IMR-90 (cell line): ENCODE measurements around the gene ABCA7. TPM values are rescaled to one million over a fixed set of nuclear protein-coding genes. Genes with fewer than 3 reads are reported as not detected.

Experiments used
- ATAC-seq: fragments of 200-7000 bp; cut with Tn5 transposase; 2 replicates; pipeline ENCODE4 v1.9.1; 2020; ENCODE audit warnings: low read depth, mild to moderate bottlenecking, moderate library complexity
- BruUV-seq: library from RNA; stranded (reverse); fragments of 400-500 nt; replicated peaks from 2 replicates; lab custom pipeline; 2021; lab: Mats Ljungman, UMichigan
- CTCF ChIA-PET: fragments of 300-600 bp; formaldehyde crosslinking; extraction: SDS; loops from one replicate; lab custom pipeline; 2021; ENCODE audit warnings: antibody characterized with exemption; lab: Yijun Ruan, JAX
- POLR2A ChIA-PET: fragments of 300-600 bp; sonication (Branson Sonifier 250); formaldehyde crosslinking; loops from one replicate; lab custom pipeline; 2022; ENCODE audit warnings: antibody characterized with exemption; ENCODE audit not compliant: unreplicated experiment; lab: Charles Lee
- DNase-seq: peaks from one replicate; pipeline ENCODE4 v3.0.0; 2013
- H2AFZ ChIP-seq: replicated peaks from 2 replicates; pipeline ENCODE3; 2013; ENCODE audit warnings: low read length, mild to moderate bottlenecking; ENCODE audit not compliant: poor library complexity
- H2AK5ac ChIP-seq: 2 replicates; pipeline ENCODE4 v1.6.1; 2013; ENCODE audit warnings: low read depth, low read length, inconsistent platforms
- H2AK9ac ChIP-seq: replicated peaks from 2 replicates; pipeline ENCODE3; 2013; ENCODE audit warnings: mild to moderate bottlenecking, low read depth, low read length, moderate library complexity; ENCODE audit not compliant: poor library complexity
- H2BK120ac ChIP-seq: 2 replicates; pipeline ENCODE4 v1.6.1; 2013; ENCODE audit warnings: low read depth, low read length, inconsistent platforms
- H2BK15ac ChIP-seq: 3 replicates; pipeline ENCODE4 v1.6.1; 2013; ENCODE audit warnings: low read depth, low read length, inconsistent platforms
- H2BK20ac ChIP-seq: 2 replicates; pipeline ENCODE4 v1.6.1; 2013; ENCODE audit warnings: low read depth, mild to moderate bottlenecking, inconsistent platforms, low read length, moderate library complexity
- H2BK5ac ChIP-seq: 2 replicates; pipeline ENCODE4 v1.6.1; 2013; ENCODE audit warnings: mild to moderate bottlenecking, low read depth, low read length, inconsistent platforms; ENCODE audit not compliant: poor library complexity, severe bottlenecking
- H3K14ac ChIP-seq: replicated peaks from 2 replicates; pipeline ENCODE4 v1.6.1; 2013; ENCODE audit warnings: low read depth, low read length, inconsistent platforms
- H3K18ac ChIP-seq: 2 replicates; pipeline ENCODE4 v1.6.1; 2013; ENCODE audit warnings: low read depth, low read length, control low read depth
- H3K23ac ChIP-seq: 2 replicates; pipeline ENCODE4 v1.6.1; 2013; ENCODE audit warnings: low read depth, low read length, inconsistent platforms
- H3K27ac ChIP-seq: 2 replicates; pipeline ENCODE4 v1.5.1; 2013; ENCODE audit warnings: mild to moderate bottlenecking, control low read depth, low read length; ENCODE audit not compliant: insufficient read depth
- H3K27me3 ChIP-seq: 2 replicates; pipeline ENCODE4 v1.6.1; 2013; ENCODE audit warnings: low read length; ENCODE audit not compliant: control insufficient read depth, insufficient read depth
- H3K36me3 ChIP-seq: 2 replicates; pipeline ENCODE4 v1.6.1; 2013; ENCODE audit warnings: low read length, mixed read lengths; ENCODE audit not compliant: control insufficient read depth, insufficient read depth
- H3K4ac ChIP-seq: 2 replicates; pipeline ENCODE4 v1.6.1; 2013; ENCODE audit warnings: low read depth, low read length, inconsistent platforms
- H3K4me1 ChIP-seq: 2 replicates; pipeline ENCODE4 v1.6.1; 2013; ENCODE audit warnings: low read length, mixed read lengths; ENCODE audit not compliant: control insufficient read depth, insufficient read depth
- H3K4me2 ChIP-seq: 2 replicates; pipeline ENCODE4 v1.6.1; 2013; ENCODE audit warnings: low read depth, mild to moderate bottlenecking, control low read depth, low read length, moderate library complexity
- H3K4me3 ChIP-seq: 2 replicates; pipeline ENCODE4 v1.5.1; 2013; ENCODE audit warnings: low read depth, mild to moderate bottlenecking, control low read depth, low read length, moderate library complexity; ENCODE audit not compliant: insufficient read depth
- H3K56ac ChIP-seq: 2 replicates; pipeline ENCODE4 v1.6.1; 2013; ENCODE audit warnings: low read length, inconsistent platforms; ENCODE audit not compliant: insufficient read depth; ENCODE audit errors: extremely low read depth
- H3K79me1 ChIP-seq, 2 experiments: 2 replicates each; pipeline ENCODE4 v1.6.1; 2013; ENCODE audit warnings: low read length in 2 of 2, inconsistent platforms in 1 of 2, low read depth in 1 of 2
- H3K9ac ChIP-seq: 2 replicates; pipeline ENCODE4 v1.6.1; 2013; ENCODE audit warnings: low read depth, low read length, control low read depth
- H3K9me1 ChIP-seq: 2 replicates; pipeline ENCODE4 v1.6.1; 2013; ENCODE audit warnings: low read length, inconsistent platforms; ENCODE audit not compliant: insufficient read depth
- H3K9me3 ChIP-seq: 2 replicates; pipeline ENCODE4 v1.6.1; 2013; ENCODE audit warnings: low read length; ENCODE audit not compliant: control insufficient read depth, insufficient read depth
- H4K20me1 ChIP-seq: 2 replicates; pipeline ENCODE4 v1.6.1; 2013; ENCODE audit warnings: low read length, inconsistent platforms; ENCODE audit not compliant: insufficient read depth
- H4K5ac ChIP-seq: 2 replicates; pipeline ENCODE4 v1.6.1; 2013; ENCODE audit warnings: mild to moderate bottlenecking, low read depth, low read length, control low read depth
- H4K8ac ChIP-seq, 2 experiments: 2 replicates each; pipeline ENCODE4 v1.6.1; 2013; ENCODE audit warnings: low read depth in 2 of 2, low read length in 2 of 2, control low read depth in 1 of 2, inconsistent platforms in 1 of 2
- H4K91ac ChIP-seq: 2 replicates; pipeline ENCODE4 v1.6.1; 2013; ENCODE audit warnings: low read depth, low read length, inconsistent platforms; ENCODE audit not compliant: insufficient read depth
- CTCF ChIP-seq: conservative IDR thresholded peaks from 2 replicates; pipeline ENCODE4 v1.5.1; 2012; ENCODE audit warnings: mild to moderate bottlenecking, low read depth, low read length, improper control_type of control experiment
- NFE2L2 ChIP-seq: fragments of 150-350 bp; IDR thresholded peaks from 2 replicates; pipeline ENCODE4 v1.6.1; 2016; ENCODE audit warnings: low read depth, mild to moderate bottlenecking, low read length
- RAD21 ChIP-seq: IDR thresholded peaks from 2 replicates; pipeline ENCODE4 v1.6.1; 2012; ENCODE audit warnings: low read length, improper control_type of control experiment
- SMC3 ChIP-seq: fragments of 150-350 bp; IDR thresholded peaks from 2 replicates; pipeline ENCODE4 v1.6.1; 2016; ENCODE audit warnings: low read depth, mild to moderate bottlenecking, antibody characterized with exemption, low read length, moderate library complexity
- WGBS, 2 experiments: methylation state at CpG; one replicate each; pipeline versions ENCODE4 v1.1.5 to v1.1.7; 2013; ENCODE audit warnings: missing lambda C conversion rate in 2 of 2; ENCODE audit not compliant: insufficient read length in 1 of 2; ENCODE audit errors: extremely low coverage in 2 of 2; 5-methylcytosine and 5-hydroxymethylcytosine counted together
- dilution Hi-C: fragments of 300-500 bp; cut with HindIII; formaldehyde crosslinking; loops from one replicate; pipeline ENCODE4 v1.14.3; 2018; ENCODE audit warnings: low sequenced_read_pairs; ENCODE audit not compliant: unreplicated experiment
- in situ Hi-C: fragments of 300-500 bp; cut with MboI; formaldehyde crosslinking; loops from 3 replicates; pipeline ENCODE4 v1.14.3; 2019; ENCODE audit warnings: low sequenced_read_pairs, inconsistent platforms, mixed read lengths
- intact Hi-C: fragments of 100-400 bp; cut with micrococcal nuclease; formaldehyde crosslinking; loops from 2 replicates; pipeline ENCODE4 v1.10.0; 2022
- polyA plus RNA-seq, 3 experiments: library from polyadenylated mRNA; depleted of rRNA; stranded (reverse); fragments of >200 nt; gene quantifications; 2 replicates each; pipeline ENCODE4 v1.2.3, GENCODE V29; 2012; ENCODE audit warnings: low replicate concordance in 1 of 3
- total RNA-seq: library from RNA; depleted of rRNA; stranded (reverse); fragments of >200 nt; gene quantifications from 2 replicates; pipeline ENCODE4 v1.2.3, GENCODE V29; 2012

Gene ABCA7
- total and polyA plus RNA-seq, 2 of the 4 experiments (the other 2 are of a cell fraction): 0.36 to 3.3 TPM

GRCh38 chr19:1106841-1107660 is 67.1 kb downstream of the ABCA7 start:
- no peak overlapping the region for H3K4me3 ChIP-seq
- H3K56ac ChIP-seq: no peak overlapping the region
- no peak overlapping the region for H4K91ac ChIP-seq
- peaks cover 46% of the 10 kb centered on the region for H4K20me1 ChIP-seq
- dilution Hi-C loops (no loop called here), in situ Hi-C loops (loop anchor here (5.0 kb wide), 1 partner anchor 95 kb away; no protein-coding TSS in a partner anchor), intact Hi-C loops (no loop called here)
- CTCF ChIA-PET: interaction anchor here (0.5 kb wide), 1 partner anchor 13 kb away, joined by 3 read pairs; no protein-coding TSS in a partner anchor
- H3K14ac ChIP-seq: no peak overlapping the region
- H3K36me3 ChIP-seq: peaks cover 59% of the 10 kb centered on the region
- H2AK5ac ChIP-seq: no peak overlapping the region
- no peak overlapping the region for H3K27ac ChIP-seq
- no peak overlapping the region for H4K8ac ChIP-seq
- H3K4ac ChIP-seq: no peak overlapping the region
- no TSS peak for BruUV-seq
- H3K27me3 ChIP-seq: no peaks in the 10 kb centered on the region
- H3K9ac ChIP-seq: no peak overlapping the region
- 0 out of 2 replicates have a peak, but pooled peaks have one; percentile 9 for TF ChIP-seq CTCF
- no peak for TF ChIP-seq NFE2L2
- TF ChIP-seq SMC3: no peak
- TF ChIP-seq RAD21: peak; percentile 24; the same call in 1 of the 2 replicates
- peak overlapping the region; percentile 11 for H2AK9ac ChIP-seq
- ATAC-seq (no peak), DNase-seq (peak; percentile 49)
- H2BK20ac ChIP-seq: no peak overlapping the region
- H3K23ac ChIP-seq: no peak overlapping the region
- H2BK5ac ChIP-seq: no peak overlapping the region
- H3K4me1 ChIP-seq: peaks cover 6% of the 10 kb centered on the region
- H3K79me1 ChIP-seq: peaks cover 0 to 25% of the 10 kb centered on the region in 2 experiments; a peak in 3 of 4 replicates
- POLR2A ChIA-PET: no interaction called here
- no peak overlapping the region for H3K18ac ChIP-seq
- 73% methylated on average over 9 of the region's 17 CpGs; no CpG with 5 or more reads in 1 of the 2 experiments for WGBS, 2 experiments
- H4K5ac ChIP-seq: no peak overlapping the region
- H3K4me2 ChIP-seq: no peak overlapping the region
- H3K9me1 ChIP-seq: 0 out of 2 replicates have a peak, but pooled peaks cover 2% of the 10 kb centered on the region
- H3K9me3 ChIP-seq: no peaks in the 10 kb centered on the region
- no peak overlapping the region for H2BK120ac ChIP-seq
- no peak overlapping the region for H2AFZ ChIP-seq
- no peak overlapping the region for H2BK15ac ChIP-seq
